Measurements from ENCODE around the gene KLHL8.
A peak's percentile ranks its signal among the peaks of the same experiment; 100 is the strongest.

KLHL8 gene

GRCh38 chr4:87220094-87220822, at the start of gene KLHL8:
Gene KLHL8 (minus strand): TSS chr4:87220618. CDS start chr4:87195539, 25,079 bp downstream.
- DNase-seq, result peak; percentile 30

- DNase-seq, result peak; percentile 28
Observed at GRCh38 chr4:87270144-87270543, 49.7 kb upstream of the KLHL8 start.

- no peak for DNase-seq
Observed at GRCh38 chr4:87268411-87268810, 48.0 kb upstream of the KLHL8 start.

GRCh38 chr4:87266986-87267385, 46.6 kb upstream of the KLHL8 start:
- DNase-seq, result no peak

- DNase-seq, result no peak
Observed at GRCh38 chr4:87262886-87263285, 42.5 kb upstream of the KLHL8 start.

- no peak for DNase-seq
Observed at GRCh38 chr4:87260477-87260876, 40.1 kb upstream of the KLHL8 start.

GRCh38 chr4:87258677-87259076, 38.3 kb upstream of the KLHL8 start:
- no peak for DNase-seq

GRCh38 chr4:87257523-87257922, 37.1 kb upstream of the KLHL8 start:
- no peak for DNase-seq

- DNase-seq, result no peak
Observed at GRCh38 chr4:87255755-87256154, 35.3 kb upstream of the KLHL8 start.

GRCh38 chr4:87251106-87251505, 30.7 kb upstream of the KLHL8 start:
- no peak for DNase-seq

GRCh38 chr4:87250294-87250693, 29.9 kb upstream of the KLHL8 start:
- no peak for DNase-seq

- no peak for DNase-seq
Observed at GRCh38 chr4:87249332-87250019, 29.1 kb upstream of the KLHL8 start.

GRCh38 chr4:87243426-87244053, 23.1 kb upstream of the KLHL8 start:
- DNase-seq, result no peak

GRCh38 chr4:87241336-87241735, 20.9 kb upstream of the KLHL8 start:
- DNase-seq, result no peak

- no peak for DNase-seq
Observed at GRCh38 chr4:87240341-87240740, 19.9 kb upstream of the KLHL8 start.

- DNase-seq, result no peak
Observed at GRCh38 chr4:87239821-87240220, 19.4 kb upstream of the KLHL8 start.

GRCh38 chr4:87239194-87239593, 18.8 kb upstream of the KLHL8 start:
- no peak for DNase-seq

GRCh38 chr4:87236861-87237260, 16.4 kb upstream of the KLHL8 start:
- DNase-seq, result no peak

- DNase-seq, result no peak
Observed at GRCh38 chr4:87235020-87235671, 14.7 kb upstream of the KLHL8 start.

- no peak for DNase-seq
Observed at GRCh38 chr4:87232216-87232615, 11.8 kb upstream of the KLHL8 start.

GRCh38 chr4:87230806-87231205, 10.4 kb upstream of the KLHL8 start:
- DNase-seq, result no peak

GRCh38 chr4:87229979-87230378, 9.6 kb upstream of the KLHL8 start:
- DNase-seq, result no peak

GRCh38 chr4:87228262-87228860, 7.9 kb upstream of the KLHL8 start:
- no peak for DNase-seq

All from NCI-H1436 treated with DMSO at 0.1 percent for 48 hours (cell line).